ENCODE measurements around the gene FETUB.
"Not testable (repeated sequence)": the region's sequence is repeated elsewhere in the genome, so short reads cannot be mapped to it uniquely, and the experiment has no call there.

The FETUB gene

DNA sequence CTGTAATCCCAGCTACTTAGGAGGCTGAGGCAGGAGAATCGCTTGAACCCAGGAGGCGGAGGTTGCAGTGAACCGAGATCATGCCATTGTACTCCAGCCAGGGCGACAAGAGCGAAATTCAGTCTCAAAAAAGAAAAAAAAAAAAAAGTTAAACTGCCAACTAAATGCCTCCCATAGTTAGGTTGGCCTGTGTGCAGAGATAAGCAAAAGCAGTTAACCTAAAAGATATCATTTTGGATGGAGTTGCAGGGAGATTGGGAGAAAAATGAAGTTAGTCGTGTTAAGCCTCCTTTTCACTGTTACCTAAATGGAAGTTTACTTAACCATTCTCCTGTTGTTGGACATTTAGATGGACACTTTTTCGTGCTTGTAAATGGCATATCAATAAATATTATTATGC, 11.4 kb upstream of the FETUB start:
- H2BK5ac ChIP-seq (ENCODE audit: low read depth, low read length, poor library complexity): no peak overlapping the region

GRCh38 chr3:186630950-186631641, 9.1 kb upstream of the FETUB start:
- Histone ChIP-seq H3K9ac (ENCODE audit: low read length) (no peak overlapping the region), H4K12ac (ENCODE audit: low read depth, low read length) (no peak overlapping the region), H3K4me2 (ENCODE audit: low read length) (no peak overlapping the region), H2BK120ac (ENCODE audit: insufficient read depth, low read length, poor library complexity) (no peak overlapping the region), H2AFZ (ENCODE audit: insufficient read depth, low read length, poor library complexity) (no peak overlapping the region), H3K27ac (ENCODE audit: low read depth, low read length) (no peak overlapping the region), H3K14ac (ENCODE audit: low read length) (no peak overlapping the region), H3K36me3 (ENCODE audit: control insufficient read depth in 1 of 2, insufficient read depth in 2 of 2, low read length in 2 of 2) (no peaks in the 10 kb centered on the region), H3K79me2 (ENCODE audit: control insufficient read depth, insufficient read depth, low read length, poor library complexity) (no peaks in the 10 kb centered on the region), H3K4me3 (ENCODE audit: low read depth, low read length) (no peak overlapping the region), H3K18ac (ENCODE audit: low read length) (no peak overlapping the region), H4K91ac (ENCODE audit: low read depth, low read length) (no peak overlapping the region), H3K27me3 (ENCODE audit: insufficient read depth, low read length) (no peaks in the 10 kb centered on the region), H3K23ac (ENCODE audit: low read length) (no peak overlapping the region), H3K4me1 (ENCODE audit: control insufficient read depth in 1 of 2, insufficient read depth in 2 of 2, low read length in 2 of 2) (no peaks in the 10 kb centered on the region), H2AK5ac (ENCODE audit: low read length) (no peak overlapping the region), H4K8ac (ENCODE audit: low read depth, low read length) (no peak overlapping the region), H2BK12ac (ENCODE audit: low read length) (no peak overlapping the region), H2BK5ac (ENCODE audit: low read depth, low read length, poor library complexity) (no peak overlapping the region), H3K4ac (ENCODE audit: low read depth, low read length) (no peak overlapping the region), H3K9me3 (ENCODE audit: insufficient read depth, low read depth, low read length) (no peaks in the 10 kb centered on the region), H3K79me1 (ENCODE audit: low read length) (no peaks in the 10 kb centered on the region)
- no peak for DNase-seq
- no CpG with 5 or more reads among the region's 6 CpGs for WGBS (ENCODE audit: extremely low coverage, insufficient coverage, insufficient read length)

More for the DNA sequence above, 11.4 kb upstream of the FETUB start:
- no peak for DNase-seq
- Histone ChIP-seq H3K18ac (ENCODE audit: low read length) (no peak overlapping the region), H3K79me1 (ENCODE audit: low read length) (no peaks in the 10 kb centered on the region), H3K9ac (ENCODE audit: low read length) (no peak overlapping the region), H3K23ac (ENCODE audit: low read length) (no peak overlapping the region), H3K4me2 (ENCODE audit: low read length) (no peak overlapping the region), H3K79me2 (ENCODE audit: control insufficient read depth, insufficient read depth, low read length, poor library complexity) (no peaks in the 10 kb centered on the region), H3K36me3 (ENCODE audit: control insufficient read depth in 1 of 2, insufficient read depth in 2 of 2, low read length in 2 of 2) (no peaks in the 10 kb centered on the region), H3K27me3 (ENCODE audit: insufficient read depth, low read length) (no peaks in the 10 kb centered on the region), H2AFZ (ENCODE audit: insufficient read depth, low read length, poor library complexity) (no peak overlapping the region), H3K9me3 (ENCODE audit: insufficient read depth, low read depth, low read length) (no peaks in the 10 kb centered on the region), H3K14ac (ENCODE audit: low read length) (no peak overlapping the region), H2AK5ac (ENCODE audit: low read length) (no peak overlapping the region), H3K4me3 (ENCODE audit: low read depth, low read length) (no peak overlapping the region), H2BK12ac (ENCODE audit: low read length) (no peak overlapping the region), H3K4ac (ENCODE audit: low read depth, low read length) (no peak overlapping the region), H2BK120ac (ENCODE audit: insufficient read depth, low read length, poor library complexity) (no peak overlapping the region), H4K91ac (ENCODE audit: low read depth, low read length) (no peak overlapping the region), H4K8ac (ENCODE audit: low read depth, low read length) (no peak overlapping the region), H3K27ac (ENCODE audit: low read depth, low read length) (no peak overlapping the region), H4K12ac (ENCODE audit: low read depth, low read length) (no peak overlapping the region), H3K4me1 (ENCODE audit: control insufficient read depth in 1 of 2, insufficient read depth in 2 of 2, low read length in 2 of 2) (no peaks in the 10 kb centered on the region)
- no CpG with 5 or more reads among the region's 7 CpGs for WGBS (ENCODE audit: extremely low coverage, insufficient coverage, insufficient read length)

DNA sequence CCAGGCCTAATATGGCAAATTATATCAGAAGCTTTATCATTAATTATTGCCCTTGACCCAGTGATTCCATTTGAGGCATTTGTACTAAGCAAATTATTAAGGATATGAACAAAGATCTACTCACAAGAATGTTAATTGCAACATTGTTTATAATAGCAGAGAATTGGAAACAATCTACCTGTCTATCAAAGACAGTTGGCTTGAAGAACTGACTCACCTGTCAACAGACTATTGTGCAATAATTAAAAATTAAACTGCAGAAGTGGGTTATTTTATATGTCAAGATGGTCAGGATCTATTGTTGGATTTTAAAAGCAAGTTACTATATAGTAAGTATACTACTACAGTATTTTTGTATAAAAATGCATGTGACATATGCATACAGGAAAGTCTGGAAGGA, 6.7 kb upstream of the FETUB start:
- Histone ChIP-seq H2AFZ (ENCODE audit: insufficient read depth, low read length, poor library complexity) (no peak overlapping the region), H4K91ac (ENCODE audit: low read depth, low read length) (no peak overlapping the region), H4K8ac (ENCODE audit: low read depth, low read length) (no peak overlapping the region), H3K27me3 (ENCODE audit: insufficient read depth, low read length) (no peaks in the 10 kb centered on the region), H3K36me3 (ENCODE audit: control insufficient read depth in 1 of 2, insufficient read depth in 2 of 2, low read length in 2 of 2) (no peaks in the 10 kb centered on the region), H3K18ac (ENCODE audit: low read length) (no peak overlapping the region), H4K12ac (ENCODE audit: low read depth, low read length) (no peak overlapping the region), H3K4me2 (ENCODE audit: low read length) (no peak overlapping the region), H3K4me3 (ENCODE audit: low read depth, low read length) (no peak overlapping the region), H3K27ac (ENCODE audit: low read depth, low read length) (no peak overlapping the region), H2AK5ac (ENCODE audit: low read length) (no peak overlapping the region), H3K4ac (ENCODE audit: low read depth, low read length) (no peak overlapping the region), H3K79me1 (ENCODE audit: low read length) (no peaks in the 10 kb centered on the region), H3K9me3 (ENCODE audit: insufficient read depth, low read depth, low read length) (no peaks in the 10 kb centered on the region), H2BK12ac (ENCODE audit: low read length) (no peak overlapping the region), H3K14ac (ENCODE audit: low read length) (no peak overlapping the region), H3K9ac (ENCODE audit: low read length) (no peak overlapping the region), H2BK120ac (ENCODE audit: insufficient read depth, low read length, poor library complexity) (no peak overlapping the region), H3K4me1 (ENCODE audit: control insufficient read depth in 1 of 2, insufficient read depth in 2 of 2, low read length in 2 of 2) (no peaks in the 10 kb centered on the region), H3K79me2 (ENCODE audit: control insufficient read depth, insufficient read depth, low read length, poor library complexity) (no peaks in the 10 kb centered on the region), H2BK5ac (ENCODE audit: low read depth, low read length, poor library complexity) (no peak overlapping the region), H3K23ac (ENCODE audit: low read length) (no peak overlapping the region)
- DNase-seq: no peak

GRCh38 chr3:186634207-186634606, 6.0 kb upstream of the FETUB start:
- H3K79me2 ChIP-seq (ENCODE audit: control insufficient read depth, insufficient read depth, low read length, poor library complexity); H4K12ac ChIP-seq (ENCODE audit: low read depth, low read length); H3K4me3 ChIP-seq (ENCODE audit: low read depth, low read length); H3K4me1 ChIP-seq (ENCODE audit: control insufficient read depth in 1 of 2, insufficient read depth in 2 of 2, low read length in 2 of 2); H3K4ac ChIP-seq (ENCODE audit: low read depth, low read length); H3K27me3 ChIP-seq (ENCODE audit: insufficient read depth, low read length); H3K4me2 ChIP-seq (ENCODE audit: low read length); H3K27ac ChIP-seq (ENCODE audit: low read depth, low read length); H3K14ac ChIP-seq (ENCODE audit: low read length); H2BK120ac ChIP-seq (ENCODE audit: insufficient read depth, low read length, poor library complexity); H2BK12ac ChIP-seq (ENCODE audit: low read length); H3K23ac ChIP-seq (ENCODE audit: low read length); H4K8ac ChIP-seq (ENCODE audit: low read depth, low read length); DNase-seq; H3K79me1 ChIP-seq (ENCODE audit: low read length); H4K91ac ChIP-seq (ENCODE audit: low read depth, low read length); H3K36me3 ChIP-seq (ENCODE audit: control insufficient read depth in 1 of 2, insufficient read depth in 2 of 2, low read length in 2 of 2); H2AFZ ChIP-seq (ENCODE audit: insufficient read depth, low read length, poor library complexity); H2BK5ac ChIP-seq (ENCODE audit: low read depth, low read length, poor library complexity); H3K18ac ChIP-seq (ENCODE audit: low read length); H2AK5ac ChIP-seq (ENCODE audit: low read length); H3K9ac ChIP-seq (ENCODE audit: low read length); H3K9me3 ChIP-seq (ENCODE audit: insufficient read depth, low read depth, low read length): not testable (repeated sequence)
- WGBS (ENCODE audit: extremely low coverage, insufficient coverage, insufficient read length): no CpG with 5 or more reads among the region's 5 CpGs

Measured in trophoblast cell (in vitro differentiated cells and primary cell).